Cardiac muscle cell (in vitro differentiated cells and primary cell): ENCODE results near the gene SDR39U1. TPM values are rescaled to one million over a fixed set of nuclear protein-coding genes. Genes with fewer than 3 reads are reported as not detected.

ENCODE experiments used
- DNase-seq, 2 donors: peaks; one replicate each; pipeline versions ENCODE4 v3.0.0 to v3.0.0-alpha.2; 2010 to 2017; ENCODE audit warnings: low read depth in 1 of 2, low spot score in 1 of 2
- H3K27ac ChIP-seq: fragments of 200-600 bp; sonication (generic); 2 replicates; pipeline ENCODE4 v1.5.1; 2016
- H3K27me3 ChIP-seq: fragments of 200-600 bp; sonication (generic); 2 replicates; pipeline ENCODE4 v1.6.0; 2016; ENCODE audit warnings: control low read depth
- H3K36me3 ChIP-seq: fragments of 200-600 bp; sonication (generic); 2 replicates; pipeline ENCODE4 v1.5.1; 2016; ENCODE audit warnings: control low read depth
- H3K4me1 ChIP-seq: fragments of 200-600 bp; sonication (generic); 2 replicates; pipeline ENCODE4 v1.8.1; 2017; ENCODE audit warnings: low read depth, mild to moderate bottlenecking, mixed run types
- H3K4me3 ChIP-seq: fragments of 200-600 bp; sonication (generic); 2 replicates; pipeline ENCODE4 v1.5.1; 2016; ENCODE audit warnings: mild to moderate bottlenecking
- H3K9me3 ChIP-seq: fragments of 200-600 bp; sonication (generic); 2 replicates; pipeline ENCODE4 v1.5.1; 2017; ENCODE audit warnings: low read depth, mild to moderate bottlenecking, control low read depth
- polyA plus RNA-seq: library from polyadenylated mRNA; unstranded; fragments of >200 nt; fragmentation: Nextera tagmentation; extraction: Ambion mirVana; gene quantifications from 2 replicates; pipeline ENCODE4 v1.2.1, GENCODE V29; 2016
- total RNA-seq: library from RNA; depleted of rRNA; stranded (reverse); fragments of >200 nt; gene quantifications from 2 replicates; pipeline ENCODE4 v1.2.3, GENCODE V29; 2016
- TF ChIP-seq, protein P1 (sequence below): IDR thresholded peaks from 2 replicates; pipeline ENCODE4 v1.5.1; 2012; ENCODE audit warnings: low read depth, mild to moderate bottlenecking, low read length

The SDR39U1 gene
- total and polyA plus RNA-seq, 2 experiments from 2014 or later: 60.4 to 163 TPM

DNA sequence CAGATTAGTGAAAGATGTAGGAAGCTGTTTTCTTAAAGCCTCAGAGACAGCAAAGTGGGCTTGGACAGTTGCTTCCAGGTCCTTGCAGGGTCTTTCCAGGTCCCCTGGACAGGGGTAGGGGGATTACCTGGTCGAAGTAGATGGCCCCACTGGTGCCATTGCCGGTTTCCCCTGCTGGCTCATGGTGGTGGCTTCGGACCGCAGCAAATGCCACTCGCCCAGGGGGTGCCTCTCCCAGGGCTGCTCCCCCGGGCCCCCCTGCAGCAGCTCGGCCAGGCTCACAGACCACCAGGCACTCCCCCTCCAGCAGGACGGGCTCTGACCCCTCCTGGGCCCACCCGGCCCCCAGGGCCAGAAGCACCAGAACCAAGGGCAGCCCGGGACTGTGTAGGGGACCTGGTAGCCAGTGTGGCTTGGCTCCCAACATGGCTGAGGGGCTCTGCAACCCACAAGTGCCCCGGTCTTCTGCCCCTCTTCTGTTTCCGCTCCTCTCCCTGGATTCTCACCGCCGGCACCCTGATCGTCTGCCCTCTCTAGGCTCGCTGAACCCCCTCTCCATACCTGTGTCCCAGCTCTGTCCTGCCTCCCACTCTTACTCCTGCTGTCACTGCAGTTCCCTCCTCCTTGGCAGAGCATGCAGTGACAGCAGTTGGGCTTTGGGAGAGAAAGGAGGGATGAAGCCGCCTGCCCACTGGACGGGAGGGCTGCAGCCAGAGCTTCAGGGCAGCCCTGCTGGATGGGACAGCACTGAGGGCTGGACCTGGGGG lies 13.8 kb downstream of the SDR39U1 start:
- Histone ChIP-seq H3K4me1 (peaks cover 9% of the 10 kb centered on the region), H3K4me3 (no peak overlapping the region), H3K9me3 (no peaks in the 10 kb centered on the region), H3K27ac (peak overlapping the region; percentile 93), H3K36me3 (peaks cover 14% of the 10 kb centered on the region), H3K27me3 (no peaks in the 10 kb centered on the region)
- no peak for DNase-seq
- TF ChIP-seq, protein P1, sequence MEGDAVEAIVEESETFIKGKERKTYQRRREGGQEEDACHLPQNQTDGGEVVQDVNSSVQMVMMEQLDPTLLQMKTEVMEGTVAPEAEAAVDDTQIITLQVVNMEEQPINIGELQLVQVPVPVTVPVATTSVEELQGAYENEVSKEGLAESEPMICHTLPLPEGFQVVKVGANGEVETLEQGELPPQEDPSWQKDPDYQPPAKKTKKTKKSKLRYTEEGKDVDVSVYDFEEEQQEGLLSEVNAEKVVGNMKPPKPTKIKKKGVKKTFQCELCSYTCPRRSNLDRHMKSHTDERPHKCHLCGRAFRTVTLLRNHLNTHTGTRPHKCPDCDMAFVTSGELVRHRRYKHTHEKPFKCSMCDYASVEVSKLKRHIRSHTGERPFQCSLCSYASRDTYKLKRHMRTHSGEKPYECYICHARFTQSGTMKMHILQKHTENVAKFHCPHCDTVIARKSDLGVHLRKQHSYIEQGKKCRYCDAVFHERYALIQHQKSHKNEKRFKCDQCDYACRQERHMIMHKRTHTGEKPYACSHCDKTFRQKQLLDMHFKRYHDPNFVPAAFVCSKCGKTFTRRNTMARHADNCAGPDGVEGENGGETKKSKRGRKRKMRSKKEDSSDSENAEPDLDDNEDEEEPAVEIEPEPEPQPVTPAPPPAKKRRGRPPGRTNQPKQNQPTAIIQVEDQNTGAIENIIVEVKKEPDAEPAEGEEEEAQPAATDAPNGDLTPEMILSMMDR: no peak

DNA sequence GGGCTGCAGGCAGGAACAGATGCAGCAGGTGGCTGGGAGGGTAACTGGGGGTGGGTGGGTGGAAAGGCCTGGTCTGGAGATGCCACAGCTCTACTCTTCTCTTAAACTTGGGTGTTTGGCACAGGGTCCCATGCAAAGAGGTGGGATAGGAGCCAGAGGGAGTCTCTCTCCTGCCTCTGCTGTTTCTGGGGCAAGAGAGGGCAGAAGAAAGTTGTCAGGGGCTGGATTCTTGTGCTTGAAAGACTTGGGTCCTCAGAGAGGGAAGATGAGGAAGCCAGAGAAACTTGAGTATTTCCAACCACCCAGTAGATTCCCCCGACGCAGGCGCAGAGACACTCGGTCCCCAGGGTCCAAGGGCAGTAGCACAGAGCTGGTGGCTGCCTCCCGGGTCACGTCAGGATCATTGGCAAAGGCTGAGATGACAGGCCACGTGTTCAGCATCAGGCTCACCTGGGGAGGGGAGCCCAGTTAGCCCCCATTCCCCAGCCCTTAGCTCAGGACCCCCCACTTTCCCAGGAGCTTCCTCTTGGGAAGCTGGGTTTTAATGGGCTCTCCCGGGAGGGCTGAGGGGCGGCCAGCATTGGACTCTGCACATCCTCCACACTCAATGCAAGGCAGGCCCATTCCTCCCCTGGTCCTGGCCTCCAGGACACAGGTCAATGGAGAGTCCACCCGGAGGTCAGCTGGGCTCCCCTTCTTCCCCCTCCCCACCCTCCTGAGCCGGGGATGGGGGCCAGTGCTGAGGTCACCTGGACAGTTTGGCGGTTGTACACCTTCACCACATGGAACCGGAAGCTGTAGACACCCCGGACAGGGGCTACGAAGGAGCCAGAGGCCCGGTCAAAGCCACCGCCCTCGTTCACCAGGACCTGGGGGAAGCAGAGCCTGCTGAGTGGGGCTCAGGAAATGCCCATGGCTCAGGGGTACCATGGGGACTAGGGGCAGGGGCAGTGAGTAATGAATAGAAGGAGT lies 14.8 kb downstream of the SDR39U1 start:
- H3K27me3 ChIP-seq: no peaks in the 10 kb centered on the region
- no peak overlapping the region for H3K27ac ChIP-seq
- TF ChIP-seq, protein P1: no peak
- H3K4me3 ChIP-seq: no peak overlapping the region
- no peak for DNase-seq
- H3K4me1 ChIP-seq: peaks cover 9% of the 10 kb centered on the region
- no peaks in the 10 kb centered on the region for H3K9me3 ChIP-seq
- peaks cover 4% of the 10 kb centered on the region for H3K36me3 ChIP-seq

DNA sequence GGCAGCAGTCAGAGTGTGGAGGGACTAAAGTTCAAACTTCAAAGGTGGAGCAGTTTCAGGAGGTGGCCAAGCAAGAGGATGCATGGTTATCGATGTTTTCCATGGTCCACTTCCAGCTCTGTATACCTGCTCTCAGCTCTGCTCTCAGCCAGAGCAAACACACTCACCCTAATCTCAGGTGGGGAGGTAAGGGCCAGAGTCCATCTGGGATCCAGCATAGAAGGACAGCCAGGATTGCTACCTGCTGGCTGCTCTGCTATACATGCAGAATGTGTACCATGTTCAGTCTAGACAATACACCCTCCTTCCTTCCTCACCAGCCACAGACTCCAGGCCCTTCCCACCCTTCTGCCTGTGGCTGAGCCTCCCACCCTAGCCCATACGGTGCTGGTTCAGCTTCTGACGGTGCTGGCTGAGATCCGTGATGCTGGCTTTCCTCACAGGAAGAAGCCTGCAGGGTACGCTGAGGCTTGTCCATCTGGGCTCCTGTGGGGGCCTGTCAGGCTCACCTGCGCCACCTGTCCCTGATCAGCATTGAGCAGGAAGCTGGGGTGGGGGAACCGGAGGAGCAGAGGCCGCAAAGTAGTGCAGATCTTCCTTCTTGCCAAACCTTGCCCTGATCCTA lies 15.6 kb downstream of the SDR39U1 start:
- DNase-seq: no peak

DNA sequence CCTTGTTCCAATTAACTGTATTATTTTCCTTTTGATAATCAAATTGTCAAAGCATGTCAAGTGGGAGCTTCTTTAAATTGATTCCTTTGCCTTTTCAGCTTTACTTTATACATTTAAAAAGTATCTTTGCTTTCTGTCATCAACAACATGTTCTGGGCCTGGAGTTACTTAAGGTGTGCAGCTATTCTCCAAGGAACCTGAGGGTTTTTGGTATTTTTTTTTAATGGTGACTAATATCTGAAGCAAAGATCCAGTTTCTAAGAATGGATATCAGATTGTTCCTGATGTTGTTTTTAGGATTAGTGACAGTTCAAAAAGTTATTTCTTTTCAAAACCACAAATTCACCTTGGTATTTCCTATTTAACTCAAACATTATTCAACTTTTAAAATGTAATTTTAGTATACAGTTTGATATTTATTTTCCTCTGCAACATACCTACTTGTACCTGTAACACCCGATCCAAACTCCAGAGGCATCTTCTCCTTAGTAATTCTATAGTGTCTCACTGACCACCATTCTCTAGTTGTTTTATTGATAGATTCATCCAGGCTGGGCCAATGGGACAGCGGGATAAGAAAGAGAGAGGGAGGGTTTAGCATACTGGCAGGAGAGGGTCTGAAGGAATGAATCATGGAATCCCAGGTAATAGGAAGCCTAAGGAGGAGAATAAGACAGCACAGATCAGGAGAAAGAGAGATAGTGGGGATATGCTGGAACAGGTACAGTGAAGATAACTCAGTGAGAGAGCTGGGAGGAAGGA lies 16.2 kb downstream of the SDR39U1 start:
- Histone ChIP-seq H3K9me3 (no peaks in the 10 kb centered on the region), H3K27me3 (no peaks in the 10 kb centered on the region), H3K4me3 (no peak overlapping the region), H3K36me3 (no peaks in the 10 kb centered on the region), H3K4me1 (peaks cover 8% of the 10 kb centered on the region), H3K27ac (no peak overlapping the region)
- no peak for DNase-seq
- TF ChIP-seq, protein P1: no peak

More for the DNA sequence above, 15.6 kb downstream of the SDR39U1 start:
- no peak overlapping the region for H3K4me3 ChIP-seq
- H3K36me3 ChIP-seq: no peaks in the 10 kb centered on the region
- peaks cover 9% of the 10 kb centered on the region for H3K4me1 ChIP-seq
- TF ChIP-seq, protein P1: no peak
- no peak overlapping the region for H3K27ac ChIP-seq
- H3K27me3 ChIP-seq: no peaks in the 10 kb centered on the region
- no peaks in the 10 kb centered on the region for H3K9me3 ChIP-seq

DNA sequence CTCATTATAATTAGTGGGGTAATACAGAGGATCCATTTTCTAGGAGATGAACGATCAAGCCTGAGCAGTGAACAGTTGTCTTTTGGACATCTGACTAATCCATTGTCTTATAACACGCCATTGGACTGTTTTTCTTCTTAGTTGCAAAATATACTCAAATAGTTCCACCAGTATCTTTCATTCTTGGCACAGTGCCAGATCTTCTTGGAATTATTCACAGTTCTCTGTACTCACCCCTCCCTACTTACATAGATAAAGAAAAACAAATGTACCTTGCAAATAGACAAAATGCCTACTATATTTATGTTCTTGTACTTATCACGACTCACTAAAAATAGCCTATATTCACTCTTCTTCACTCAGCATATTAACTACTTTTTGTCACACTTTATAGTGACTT lies 16.9 kb downstream of the SDR39U1 start:
- H3K4me3 ChIP-seq: no peak overlapping the region
- peak; percentile 21 to 91 for DNase-seq
- no peaks in the 10 kb centered on the region for H3K9me3 ChIP-seq
- peaks cover 3% of the 10 kb centered on the region for H3K4me1 ChIP-seq
- H3K27ac ChIP-seq: no peak overlapping the region
- no peaks in the 10 kb centered on the region for H3K27me3 ChIP-seq
- TF ChIP-seq, protein P1: no peak
- H3K36me3 ChIP-seq: no peaks in the 10 kb centered on the region
